ENCODE data around the gene DLX1.

- TF ChIP-seq CTCF (conservative IDR thresholded peaks at IDR 0.05) (no peak), EZH2 (IDR thresholded peaks at IDR 0.05; ENCODE audit: low read depth) (no peak)
Measured at GRCh38 chr2:172096626-172097547, 11.6 kb downstream of the DLX1 start.

Data from PC-9 (cell line).